22Rv1 (cell line): ENCODE results near the gene DNAH5.

ENCODE experiments used
- H3K27ac ChIP-seq: fragments of 450-650 bp; 2 replicates; pipeline ENCODE4 v1.5.1; 2017
- ZFX ChIP-seq: fragments of 450-650 bp; IDR thresholded peaks from 2 replicates; pipeline ENCODE4 v1.6.1; 2017; ENCODE audit warnings: antibody characterized with exemption, borderline replicate concordance
- TF ChIP-seq, protein P1 (sequence below): fragments of 450-650 bp; IDR thresholded peaks from 2 replicates; pipeline ENCODE4 v1.5.1; 2017; ENCODE audit warnings: mild to moderate bottlenecking

DNAH5 gene

DNA sequence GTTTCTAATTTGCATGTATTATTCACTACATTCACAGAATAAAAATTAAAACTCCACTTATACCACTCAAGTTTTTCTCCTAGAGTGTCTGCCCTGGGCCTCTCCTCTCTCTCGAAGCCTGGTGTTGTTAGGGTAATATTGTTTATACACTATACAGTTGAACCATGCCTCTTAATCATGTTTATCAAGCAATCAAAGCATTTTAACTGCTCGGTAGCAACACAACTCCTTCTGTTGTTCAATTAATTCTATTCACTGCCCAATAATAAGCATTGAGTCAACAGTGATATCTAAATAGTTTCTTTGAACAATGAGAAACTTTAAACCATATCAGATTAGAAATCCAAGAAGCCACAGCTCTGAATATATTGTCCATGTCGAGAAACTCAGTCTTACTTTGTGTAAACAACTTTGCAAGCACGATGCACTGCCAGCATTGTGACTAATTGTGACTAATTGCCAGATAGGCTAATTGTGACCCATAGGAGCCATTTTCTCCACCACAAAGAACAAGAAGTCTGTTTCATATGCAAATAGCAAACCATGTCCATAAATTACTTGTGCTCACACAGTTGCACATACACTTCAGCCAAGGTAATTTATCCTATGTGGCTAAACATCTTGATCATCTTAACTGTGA, at the start of gene DNAH5:
DNAH5 (minus strand) TSS at position 129 of the 640 bp plus-strand sequence. CDS start 250 bp downstream, outside the sequence.
- no peak for TF ChIP-seq ZFX
- TF ChIP-seq, protein P1, sequence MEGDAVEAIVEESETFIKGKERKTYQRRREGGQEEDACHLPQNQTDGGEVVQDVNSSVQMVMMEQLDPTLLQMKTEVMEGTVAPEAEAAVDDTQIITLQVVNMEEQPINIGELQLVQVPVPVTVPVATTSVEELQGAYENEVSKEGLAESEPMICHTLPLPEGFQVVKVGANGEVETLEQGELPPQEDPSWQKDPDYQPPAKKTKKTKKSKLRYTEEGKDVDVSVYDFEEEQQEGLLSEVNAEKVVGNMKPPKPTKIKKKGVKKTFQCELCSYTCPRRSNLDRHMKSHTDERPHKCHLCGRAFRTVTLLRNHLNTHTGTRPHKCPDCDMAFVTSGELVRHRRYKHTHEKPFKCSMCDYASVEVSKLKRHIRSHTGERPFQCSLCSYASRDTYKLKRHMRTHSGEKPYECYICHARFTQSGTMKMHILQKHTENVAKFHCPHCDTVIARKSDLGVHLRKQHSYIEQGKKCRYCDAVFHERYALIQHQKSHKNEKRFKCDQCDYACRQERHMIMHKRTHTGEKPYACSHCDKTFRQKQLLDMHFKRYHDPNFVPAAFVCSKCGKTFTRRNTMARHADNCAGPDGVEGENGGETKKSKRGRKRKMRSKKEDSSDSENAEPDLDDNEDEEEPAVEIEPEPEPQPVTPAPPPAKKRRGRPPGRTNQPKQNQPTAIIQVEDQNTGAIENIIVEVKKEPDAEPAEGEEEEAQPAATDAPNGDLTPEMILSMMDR, result no peak
- peak within 1 kb of the TSS; percentile 96 for H3K27ac ChIP-seq

DNA sequence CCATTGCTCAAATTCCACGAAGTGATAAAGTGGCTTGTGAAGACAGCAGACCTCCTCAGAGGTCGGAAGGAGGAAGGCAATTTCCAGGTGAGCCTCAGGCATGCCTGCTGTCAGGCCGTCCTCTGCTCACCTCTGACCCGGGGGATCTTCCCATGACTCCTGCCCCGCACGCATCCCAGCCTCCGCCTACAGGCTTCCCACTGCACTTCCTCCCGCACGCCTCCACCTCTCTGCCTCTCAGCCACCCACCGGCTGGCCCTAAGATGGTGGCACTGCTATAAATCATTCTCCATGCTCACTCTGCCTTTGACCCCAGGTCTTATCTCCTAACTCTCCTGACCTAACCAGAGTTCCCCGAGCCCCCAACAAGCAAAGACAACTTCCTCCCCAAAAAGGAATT, 49.4 kb upstream of the DNAH5 start:
- H3K27ac ChIP-seq, result no peak overlapping the region
- TF ChIP-seq, protein P1, result no peak
- no peak for TF ChIP-seq ZFX

DNA sequence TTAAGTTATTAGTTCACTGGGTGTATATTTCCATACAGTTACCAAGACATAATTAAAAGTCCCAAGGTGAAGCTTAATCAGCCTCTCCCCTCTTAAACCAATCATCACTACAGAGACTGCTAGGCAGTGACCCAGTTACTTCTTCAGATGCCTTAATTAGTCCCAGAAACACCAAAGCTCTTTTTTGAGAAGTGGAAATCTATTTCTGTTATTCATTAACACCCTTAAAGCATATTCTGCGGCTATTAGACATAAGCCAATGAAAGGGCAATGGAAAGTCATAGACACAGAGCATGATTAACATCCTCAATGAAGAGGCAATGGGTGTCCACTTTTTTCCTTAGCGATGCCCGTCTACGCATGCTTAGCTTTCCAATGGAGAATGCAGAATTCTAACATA, 48.3 kb upstream of the DNAH5 start:
- no peak for TF ChIP-seq ZFX
- TF ChIP-seq, protein P1, result no peak
- no peak overlapping the region for H3K27ac ChIP-seq

DNA sequence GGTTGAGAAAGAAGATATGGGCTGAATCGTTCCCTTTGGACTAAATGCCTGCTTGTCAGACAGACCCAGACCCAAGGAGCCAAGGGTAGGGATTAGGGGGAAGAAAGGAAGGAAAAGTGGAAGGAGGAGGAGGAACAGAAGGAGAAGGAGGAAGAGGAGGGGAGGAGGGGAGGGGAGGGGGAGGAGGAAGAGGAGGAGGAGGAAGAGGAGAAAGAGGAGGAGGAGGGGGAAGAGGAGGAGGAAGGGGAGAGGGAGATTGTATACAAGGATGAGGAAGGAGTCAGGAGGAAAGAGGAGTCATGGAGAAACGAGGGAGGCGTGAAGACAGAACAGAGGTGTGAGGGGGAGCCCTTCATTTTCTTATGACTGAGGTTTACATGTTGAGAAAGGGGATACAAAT, 46.9 kb upstream of the DNAH5 start:
- TF ChIP-seq ZFX, result no peak
- TF ChIP-seq, protein P1, result no peak
- H3K27ac ChIP-seq, result no peak overlapping the region

DNA sequence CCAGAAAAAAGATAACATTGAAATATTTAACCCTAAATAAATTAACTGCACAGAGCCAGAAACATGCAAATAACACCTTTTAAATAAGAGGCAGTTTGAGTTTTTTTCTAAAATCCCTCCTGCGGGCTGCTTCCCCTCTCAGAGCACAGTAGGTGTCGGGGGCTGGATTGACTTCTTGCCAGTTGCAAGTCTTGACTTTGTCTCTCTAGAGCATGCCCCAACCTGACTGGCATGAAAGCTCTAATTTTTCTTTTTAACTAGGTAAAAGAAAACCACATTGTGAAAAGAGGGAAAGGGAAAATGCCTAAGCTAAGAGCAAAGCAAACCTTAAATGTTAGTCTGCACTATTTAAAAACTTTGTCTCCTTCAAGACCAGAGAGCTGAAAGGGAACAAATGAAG, 46.4 kb upstream of the DNAH5 start:
- TF ChIP-seq, protein P1, result no peak
- no peak for TF ChIP-seq ZFX
- no peak overlapping the region for H3K27ac ChIP-seq

GRCh38 chr5:13989832-13990231, 45.3 kb upstream of the DNAH5 start:
- no peak for TF ChIP-seq ZFX
- TF ChIP-seq, protein P1, result no peak
- H3K27ac ChIP-seq, result no peak overlapping the region

DNA sequence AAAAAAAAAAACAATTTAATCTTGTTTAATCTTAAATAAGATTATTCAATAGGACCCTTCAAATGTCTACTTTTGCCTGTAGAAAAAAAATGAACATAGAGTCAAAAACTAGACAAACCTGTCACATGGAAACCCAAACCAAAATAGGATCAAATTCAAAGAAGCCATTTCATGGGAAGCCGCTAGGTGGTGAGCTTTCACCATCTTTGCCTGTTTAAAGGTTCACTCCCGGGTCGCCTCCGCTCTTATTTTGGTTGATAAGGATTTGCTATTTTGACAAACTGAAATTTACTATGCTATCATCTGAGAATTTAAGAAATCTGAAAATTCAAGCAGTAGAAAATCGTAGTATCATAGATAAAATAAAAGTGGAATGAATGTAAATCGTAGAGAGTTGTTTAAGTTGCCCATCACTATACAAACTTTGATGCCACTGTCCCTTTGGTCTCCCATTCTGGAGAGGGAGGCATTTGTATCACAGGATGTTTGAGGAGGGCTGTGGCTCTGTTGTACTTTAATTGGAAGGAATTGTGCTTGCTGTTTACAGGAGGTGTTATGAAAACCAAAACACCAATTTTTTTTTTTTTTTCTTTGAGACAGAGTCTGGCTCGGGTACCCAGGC, 43.5 kb upstream of the DNAH5 start:
- no peak for TF ChIP-seq ZFX
- TF ChIP-seq, protein P1, result peak; percentile 89
- H3K27ac ChIP-seq, result no peak overlapping the region
